Loucy (cell line): ENCODE results near the gene C5orf15.
"Not testable (repeated sequence)": the region's sequence is repeated elsewhere in the genome, so short reads cannot be mapped to it uniquely, and the experiment has no call there.

Experiments used
- H2AFZ ChIP-seq: fragments of 200-600 bp; sonication (generic); 2 replicates; pipeline ENCODE4 v1.6.0; 2016; ENCODE audit warnings: antibody characterized with exemption, mild to moderate bottlenecking, low read length, moderate library complexity
- H3F3A ChIP-seq: fragments of 200-600 bp; 2 replicates; pipeline ENCODE4 v1.6.0; 2016; ENCODE audit warnings: antibody characterized with exemption, low read depth, mild to moderate bottlenecking
- H3K27me3 ChIP-seq: fragments of 200-600 bp; sonication (generic); 2 replicates; pipeline ENCODE4 v1.6.1; 2014; ENCODE audit warnings: low read length, mild to moderate bottlenecking; ENCODE audit not compliant: insufficient read depth, poor library complexity, severe bottlenecking
- H3K36me3 ChIP-seq: fragments of 200-600 bp; sonication (generic); 2 replicates; pipeline ENCODE4 v1.6.1; 2016; ENCODE audit warnings: low read length; ENCODE audit not compliant: insufficient read depth
- H3K4me1 ChIP-seq: fragments of 200-600 bp; sonication (generic); 2 replicates; pipeline ENCODE4 v1.5.1; 2014; ENCODE audit warnings: low read length, mild to moderate bottlenecking; ENCODE audit not compliant: insufficient read depth, poor library complexity, severe bottlenecking
- H3K4me2 ChIP-seq: fragments of 200-600 bp; sonication (generic); 2 replicates; pipeline ENCODE4 v1.6.0; 2014; ENCODE audit warnings: antibody characterized with exemption, low read length, low read depth, mild to moderate bottlenecking; ENCODE audit not compliant: poor library complexity, severe bottlenecking
- H3K4me3 ChIP-seq: fragments of 200-600 bp; sonication (generic); 2 replicates; pipeline ENCODE4 v1.5.1; 2014; ENCODE audit warnings: low read length, mild to moderate bottlenecking, mixed read lengths; ENCODE audit not compliant: poor library complexity, severe bottlenecking
- H3K79me2 ChIP-seq: fragments of 200-600 bp; sonication (generic); 2 replicates; pipeline ENCODE4 v1.6.1; 2014; ENCODE audit warnings: low read length; ENCODE audit not compliant: insufficient read depth
- H3K9ac ChIP-seq: fragments of 200-600 bp; sonication (generic); 2 replicates; pipeline ENCODE4 v1.6.0; 2014; ENCODE audit warnings: mild to moderate bottlenecking, low read depth, low read length, moderate library complexity; ENCODE audit not compliant: poor library complexity, severe bottlenecking
- H3K9me2 ChIP-seq: fragments of 200-600 bp; sonication (generic); replicated peaks from 2 replicates; pipeline ENCODE4 v1.6.1; 2016; ENCODE audit warnings: low read depth, low read length, mixed read lengths
- H3K9me3 ChIP-seq: fragments of 200-600 bp; sonication (generic); 2 replicates; pipeline ENCODE4 v1.6.1; 2014; ENCODE audit warnings: mild to moderate bottlenecking, antibody characterized with exemption, low read length, low read depth; ENCODE audit not compliant: insufficient read depth
- H4K20me1 ChIP-seq: fragments of 200-600 bp; sonication (generic); 2 replicates; pipeline ENCODE4 v1.6.0; 2014; ENCODE audit warnings: antibody characterized with exemption, low read length, mild to moderate bottlenecking; ENCODE audit not compliant: insufficient read depth, poor library complexity, severe bottlenecking
- EZH2phosphoT487 ChIP-seq: fragments of 200-600 bp; IDR thresholded peaks from 2 replicates; pipeline ENCODE4 v1.6.1; 2018; ENCODE audit warnings: antibody characterized with exemption, mild to moderate bottlenecking, moderate library complexity, borderline replicate concordance
- TF ChIP-seq, protein P1 (sequence below): fragments of 200-600 bp; sonication (generic); conservative IDR thresholded peaks from 2 replicates; pipeline ENCODE4 v1.5.1; 2014; ENCODE audit warnings: mild to moderate bottlenecking, antibody characterized with exemption, low read length

The C5orf15 gene

DNA sequence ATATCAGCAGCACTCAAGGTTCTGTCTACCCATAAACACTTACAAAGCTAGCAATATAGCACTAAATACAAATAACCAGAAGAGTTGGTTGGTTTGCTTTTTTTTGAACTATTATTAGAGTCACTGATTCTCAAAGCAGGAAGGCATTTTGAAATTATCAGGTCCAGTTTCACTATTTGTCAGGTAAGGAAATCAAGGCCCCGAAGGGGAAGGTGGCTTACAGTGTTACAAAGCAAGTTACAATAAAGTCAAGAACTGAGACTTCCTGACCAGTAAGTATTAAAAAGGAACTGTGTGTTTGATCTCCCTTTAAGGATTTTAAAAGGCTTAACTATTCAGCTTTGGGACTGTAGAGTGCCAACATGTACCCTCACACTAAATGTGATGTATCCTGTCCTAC, 10.8 kb downstream of the C5orf15 start:
- Histone ChIP-seq H3K4me2 (peak overlapping the region; percentile 24), H3F3A (no peaks in the 10 kb centered on the region), H3K27me3 (no peaks in the 10 kb centered on the region), H3K79me2 (no peaks in the 10 kb centered on the region), H2AFZ (no peak overlapping the region), H3K9ac (no peak overlapping the region), H3K9me3 (no peaks in the 10 kb centered on the region), H3K4me1 (no peaks in the 10 kb centered on the region), H3K36me3 (no peaks in the 10 kb centered on the region), H3K4me3 (no peak overlapping the region), H3K9me2 (no peaks in the 10 kb centered on the region), H4K20me1 (no peaks in the 10 kb centered on the region)
- no peak for TF ChIP-seq EZH2phosphoT487
- TF ChIP-seq, protein P1, sequence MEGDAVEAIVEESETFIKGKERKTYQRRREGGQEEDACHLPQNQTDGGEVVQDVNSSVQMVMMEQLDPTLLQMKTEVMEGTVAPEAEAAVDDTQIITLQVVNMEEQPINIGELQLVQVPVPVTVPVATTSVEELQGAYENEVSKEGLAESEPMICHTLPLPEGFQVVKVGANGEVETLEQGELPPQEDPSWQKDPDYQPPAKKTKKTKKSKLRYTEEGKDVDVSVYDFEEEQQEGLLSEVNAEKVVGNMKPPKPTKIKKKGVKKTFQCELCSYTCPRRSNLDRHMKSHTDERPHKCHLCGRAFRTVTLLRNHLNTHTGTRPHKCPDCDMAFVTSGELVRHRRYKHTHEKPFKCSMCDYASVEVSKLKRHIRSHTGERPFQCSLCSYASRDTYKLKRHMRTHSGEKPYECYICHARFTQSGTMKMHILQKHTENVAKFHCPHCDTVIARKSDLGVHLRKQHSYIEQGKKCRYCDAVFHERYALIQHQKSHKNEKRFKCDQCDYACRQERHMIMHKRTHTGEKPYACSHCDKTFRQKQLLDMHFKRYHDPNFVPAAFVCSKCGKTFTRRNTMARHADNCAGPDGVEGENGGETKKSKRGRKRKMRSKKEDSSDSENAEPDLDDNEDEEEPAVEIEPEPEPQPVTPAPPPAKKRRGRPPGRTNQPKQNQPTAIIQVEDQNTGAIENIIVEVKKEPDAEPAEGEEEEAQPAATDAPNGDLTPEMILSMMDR = no peak

- Histone ChIP-seq H3F3A (no peaks in the 10 kb centered on the region), H2AFZ (no peak overlapping the region), H3K4me1 (no peaks in the 10 kb centered on the region), H3K9me2 (no peaks in the 10 kb centered on the region), H3K9me3 (no peaks in the 10 kb centered on the region), H3K4me3 (no peak overlapping the region), H3K4me2 (peak overlapping the region; percentile 24), H3K9ac (no peak overlapping the region), H3K36me3 (no peaks in the 10 kb centered on the region), H3K79me2 (no peaks in the 10 kb centered on the region), H3K27me3 (no peaks in the 10 kb centered on the region), H4K20me1 (no peaks in the 10 kb centered on the region)
- no peak for TF ChIP-seq EZH2phosphoT487
- TF ChIP-seq, protein P1 = no peak
Observed at GRCh38 chr5:133957080-133957479, 11.3 kb downstream of the C5orf15 start.

GRCh38 chr5:133956196-133956595, 12.2 kb downstream of the C5orf15 start:
- not testable (repeated sequence) for H3K27me3 ChIP-seq

DNA sequence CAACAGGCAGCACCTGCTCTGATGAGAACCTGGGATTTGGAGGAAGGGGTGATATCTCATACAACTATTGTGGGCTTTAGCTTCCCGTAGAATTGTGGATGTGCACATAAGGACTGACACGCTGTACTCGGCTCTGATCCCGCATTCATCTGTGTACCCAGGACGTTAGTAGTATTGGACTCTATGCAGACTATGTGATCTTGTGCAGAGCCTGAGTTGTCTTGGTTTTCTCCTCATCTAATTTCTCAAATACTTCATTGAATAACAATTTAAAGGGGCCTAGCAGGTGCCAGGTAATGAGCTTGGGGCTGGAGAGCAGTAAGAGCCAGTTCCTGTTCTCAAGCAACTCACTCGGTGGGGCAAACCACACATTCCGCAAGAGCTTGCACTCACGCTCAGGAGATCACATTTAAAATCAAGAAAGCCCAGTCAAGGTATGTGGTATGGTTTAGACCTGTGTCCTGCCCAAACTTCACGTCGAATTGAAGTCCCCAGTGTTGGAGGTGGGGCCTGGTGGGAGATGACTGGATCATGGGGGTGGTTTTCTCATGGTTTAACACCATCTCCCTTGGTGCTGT, 14.8 kb downstream of the C5orf15 start:
- Histone ChIP-seq H3K79me2 (no peaks in the 10 kb centered on the region), H2AFZ (no peak overlapping the region), H4K20me1 (no peaks in the 10 kb centered on the region), H3K4me2 (no peak overlapping the region), H3F3A (no peaks in the 10 kb centered on the region), H3K9me2 (no peaks in the 10 kb centered on the region), H3K4me3 (no peak overlapping the region), H3K9me3 (no peaks in the 10 kb centered on the region), H3K9ac (no peak overlapping the region), H3K4me1 (no peaks in the 10 kb centered on the region), H3K36me3 (no peaks in the 10 kb centered on the region), H3K27me3 (no peaks in the 10 kb centered on the region)
- no peak for TF ChIP-seq EZH2phosphoT487
- TF ChIP-seq, protein P1 = no peak

More at GRCh38 chr5:133956196-133956595, 12.2 kb downstream of the C5orf15 start:
- H3K4me2 ChIP-seq, H3F3A ChIP-seq, H3K4me1 ChIP-seq, H3K9ac ChIP-seq, H3K79me2 ChIP-seq, H3K36me3 ChIP-seq, H4K20me1 ChIP-seq, H3K4me3 ChIP-seq, H3K9me3 ChIP-seq, H3K9me2 ChIP-seq, H2AFZ ChIP-seq: not testable (repeated sequence)
